WERI-Rb-1 (cell line): ENCODE measurements around the gene ANXA4.
"Not testable (repeated sequence)": the region's sequence is repeated elsewhere in the genome, so short reads cannot be mapped to it uniquely, and the experiment has no call there.

Source experiments
- DNase-seq: peaks from one replicate; pipeline ENCODE4 v3.0.0-alpha.2; 2020
- H3K27ac ChIP-seq: fragments of 250-450 bp; sonication (Bioruptor Pico); 2 replicates; pipeline ENCODE4 v1.5.1; 2020; ENCODE audit warnings: mild to moderate bottlenecking, moderate library complexity
- H3K27me3 ChIP-seq: fragments of 250-450 bp; sonication (Bioruptor Pico); 2 replicates; pipeline ENCODE4 v1.5.1; 2021; ENCODE audit warnings: mild to moderate bottlenecking, low read depth, moderate library complexity; ENCODE audit not compliant: insufficient read depth, severe bottlenecking
- H3K36me3 ChIP-seq: fragments of 250-450 bp; sonication (Bioruptor Pico); 2 replicates; pipeline ENCODE4 v1.5.1; 2020; ENCODE audit warnings: mild to moderate bottlenecking, moderate library complexity
- H3K4me3 ChIP-seq: 2 replicates; pipeline ENCODE4 v1.5.1; 2011; ENCODE audit warnings: low read depth, mild to moderate bottlenecking, control low read depth, low read length
- H3K9me3 ChIP-seq: fragments of 250-450 bp; sonication (Bioruptor Pico); 2 replicates; pipeline ENCODE4 v1.5.1; 2021; ENCODE audit warnings: mild to moderate bottlenecking, moderate library complexity; ENCODE audit not compliant: severe bottlenecking
- TF ChIP-seq, protein P1 (sequence below): IDR thresholded peaks from 2 replicates; pipeline ENCODE4 v1.5.1; 2011; ENCODE audit warnings: low read depth, mild to moderate bottlenecking, control low read depth, inconsistent platforms, low read length

Gene ANXA4

DNA sequence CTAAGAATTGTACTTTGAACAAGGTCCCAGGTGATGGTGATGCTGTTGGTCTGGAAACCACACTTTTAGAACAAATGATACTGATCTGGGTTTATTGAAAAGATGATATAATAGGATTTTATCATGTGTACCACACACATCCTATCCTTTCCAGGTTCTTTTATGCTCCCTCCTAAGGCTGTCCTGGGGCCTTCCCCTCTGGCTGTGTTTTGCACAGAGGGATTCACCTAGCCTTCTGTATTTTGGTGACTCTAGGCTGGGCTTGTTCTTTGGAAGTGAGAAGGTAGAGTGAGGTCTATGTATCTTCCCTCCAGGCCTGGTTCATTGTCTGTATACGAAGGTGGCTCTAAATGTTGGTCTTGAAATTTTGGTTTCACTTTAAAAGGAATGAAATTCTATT lies 12.7 kb downstream of the ANXA4 start:
- Histone ChIP-seq H3K4me3 (no peak overlapping the region), H3K27me3 (no peaks in the 10 kb centered on the region), H3K27ac (no peak overlapping the region), H3K9me3 (no peaks in the 10 kb centered on the region), H3K36me3 (no peaks in the 10 kb centered on the region)
- TF ChIP-seq, protein P1, sequence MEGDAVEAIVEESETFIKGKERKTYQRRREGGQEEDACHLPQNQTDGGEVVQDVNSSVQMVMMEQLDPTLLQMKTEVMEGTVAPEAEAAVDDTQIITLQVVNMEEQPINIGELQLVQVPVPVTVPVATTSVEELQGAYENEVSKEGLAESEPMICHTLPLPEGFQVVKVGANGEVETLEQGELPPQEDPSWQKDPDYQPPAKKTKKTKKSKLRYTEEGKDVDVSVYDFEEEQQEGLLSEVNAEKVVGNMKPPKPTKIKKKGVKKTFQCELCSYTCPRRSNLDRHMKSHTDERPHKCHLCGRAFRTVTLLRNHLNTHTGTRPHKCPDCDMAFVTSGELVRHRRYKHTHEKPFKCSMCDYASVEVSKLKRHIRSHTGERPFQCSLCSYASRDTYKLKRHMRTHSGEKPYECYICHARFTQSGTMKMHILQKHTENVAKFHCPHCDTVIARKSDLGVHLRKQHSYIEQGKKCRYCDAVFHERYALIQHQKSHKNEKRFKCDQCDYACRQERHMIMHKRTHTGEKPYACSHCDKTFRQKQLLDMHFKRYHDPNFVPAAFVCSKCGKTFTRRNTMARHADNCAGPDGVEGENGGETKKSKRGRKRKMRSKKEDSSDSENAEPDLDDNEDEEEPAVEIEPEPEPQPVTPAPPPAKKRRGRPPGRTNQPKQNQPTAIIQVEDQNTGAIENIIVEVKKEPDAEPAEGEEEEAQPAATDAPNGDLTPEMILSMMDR = no peak
- no peak for DNase-seq

DNA sequence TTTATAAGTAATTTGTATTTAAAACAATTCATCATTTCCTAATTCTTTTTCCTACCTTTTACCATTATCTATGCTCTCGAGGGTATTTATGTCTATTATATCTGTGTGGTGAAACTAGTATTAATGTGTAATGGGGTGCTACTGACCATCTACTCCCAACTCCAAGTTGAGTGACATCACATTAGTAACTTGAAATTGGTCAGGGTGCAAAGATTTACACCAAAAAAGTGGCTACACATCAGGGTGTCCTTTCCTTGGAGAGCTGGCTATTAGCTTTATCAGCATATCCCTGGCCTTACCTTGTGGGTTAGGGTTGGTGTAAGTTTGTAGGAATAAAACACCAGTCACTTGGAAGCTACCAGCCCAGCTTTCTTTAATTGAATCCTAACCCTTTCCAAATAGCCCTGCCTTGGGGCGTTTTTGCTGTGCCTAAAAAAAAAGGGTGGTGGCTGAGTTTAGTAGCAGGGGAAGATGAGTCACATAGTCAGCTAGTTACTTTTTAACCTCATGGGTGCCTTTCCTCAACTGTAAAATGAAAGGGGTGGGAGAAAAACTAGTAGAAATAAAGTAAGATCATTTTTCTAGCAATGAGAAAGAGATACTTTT lies 14.0 kb downstream of the ANXA4 start:
- no peaks in the 10 kb centered on the region for H3K36me3 ChIP-seq
- no peaks in the 10 kb centered on the region for H3K27me3 ChIP-seq
- DNase-seq = no peak
- TF ChIP-seq, protein P1 = no peak
- H3K27ac ChIP-seq = no peak overlapping the region
- no peaks in the 10 kb centered on the region for H3K9me3 ChIP-seq
- no peak overlapping the region for H3K4me3 ChIP-seq

DNA sequence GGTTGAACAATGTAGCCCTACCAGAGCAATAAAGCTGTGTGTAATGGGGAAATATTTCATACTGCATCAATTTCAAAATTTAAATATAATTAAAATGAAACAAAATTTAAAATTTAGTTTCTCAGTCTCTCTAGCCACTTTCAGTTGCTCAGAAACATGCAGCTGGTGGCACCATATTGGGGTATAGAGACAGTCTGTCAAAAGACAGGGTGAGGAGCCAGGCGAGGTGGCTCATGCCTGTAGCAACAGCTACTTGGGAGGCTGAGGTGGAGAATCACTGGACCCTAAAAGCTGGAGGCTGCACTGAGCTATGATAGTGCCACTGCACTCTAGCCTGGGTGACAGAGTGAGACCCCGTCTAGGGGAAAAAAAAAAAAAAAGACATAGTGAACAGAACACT lies 20.1 kb downstream of the ANXA4 start:
- TF ChIP-seq, protein P1 = no peak
- DNase-seq = no peak
- Histone ChIP-seq H3K36me3 (no peaks in the 10 kb centered on the region), H3K9me3 (no peaks in the 10 kb centered on the region), H3K27me3 (no peaks in the 10 kb centered on the region), H3K4me3 (no peak overlapping the region), H3K27ac (no peak overlapping the region)

DNA sequence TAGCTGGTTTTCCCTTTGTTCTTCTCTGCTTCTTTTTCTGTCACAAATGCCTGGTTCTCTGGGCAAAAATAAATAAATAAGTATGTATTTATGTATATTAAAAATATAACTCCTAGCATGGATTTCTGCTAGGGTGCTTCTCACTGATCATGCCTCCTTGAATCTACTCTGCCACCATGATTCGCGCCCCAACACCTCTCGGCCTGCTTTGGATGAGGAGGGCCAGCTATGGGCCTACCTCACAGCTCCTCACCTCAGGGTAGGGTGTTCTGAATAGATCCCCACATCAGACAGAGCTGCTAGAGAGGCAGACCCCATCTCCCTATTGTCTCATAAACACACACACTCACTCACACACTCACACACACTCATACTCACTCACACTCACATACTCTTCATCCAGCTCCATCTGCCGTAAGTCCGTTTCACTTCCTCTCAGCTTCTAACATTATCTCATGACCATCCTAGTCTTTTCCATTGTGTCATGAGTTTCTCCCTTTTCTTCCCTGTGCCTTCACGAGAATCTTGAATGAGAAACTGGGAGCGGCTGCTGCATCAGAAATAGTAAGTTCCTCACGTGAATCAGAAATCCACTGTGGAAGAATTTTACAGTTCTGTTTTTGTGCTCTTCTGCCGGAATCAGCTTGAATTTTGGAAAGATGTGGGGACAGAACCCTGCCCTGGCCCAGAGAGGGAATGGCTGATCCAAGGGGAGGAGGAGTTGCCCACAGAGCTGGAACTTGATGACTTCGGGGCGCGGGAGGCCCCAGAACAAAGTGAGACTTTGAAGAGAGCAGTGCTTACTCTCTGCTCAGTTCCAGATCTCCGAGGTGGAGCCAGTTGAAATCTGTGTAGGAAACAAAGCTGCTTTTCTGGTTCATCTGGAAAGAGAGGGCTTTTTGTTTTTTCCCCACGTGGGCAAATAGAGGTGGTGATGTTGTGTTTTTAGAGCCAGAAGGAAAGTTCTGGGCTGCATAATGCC lies 20.9 kb downstream of the ANXA4 start:
- no peaks in the 10 kb centered on the region for H3K27me3 ChIP-seq
- H3K27ac ChIP-seq = no peak overlapping the region
- TF ChIP-seq, protein P1 = no peak
- H3K9me3 ChIP-seq = no peaks in the 10 kb centered on the region
- H3K4me3 ChIP-seq = no peak overlapping the region
- no peak for DNase-seq
- no peaks in the 10 kb centered on the region for H3K36me3 ChIP-seq

DNA sequence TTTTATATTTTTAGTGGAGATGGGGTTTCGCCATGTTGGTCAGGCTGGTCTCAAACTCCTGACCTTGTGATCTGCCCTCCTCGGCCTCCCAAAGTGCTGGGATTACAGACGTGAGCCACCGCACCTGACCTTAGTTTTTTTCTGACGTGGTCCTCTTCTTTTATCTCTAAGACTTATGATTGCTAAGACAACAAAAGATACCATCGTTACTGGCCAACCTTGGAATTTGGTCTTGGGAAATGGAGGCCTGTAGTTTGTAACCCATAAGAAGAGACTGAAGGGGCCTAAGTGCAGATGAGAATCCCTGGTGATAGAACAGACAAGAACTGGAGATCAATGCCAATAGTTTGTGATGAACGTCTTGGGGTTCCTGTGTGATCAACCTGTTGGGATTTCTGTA lies 21.9 kb downstream of the ANXA4 start:
- not testable (repeated sequence) for H3K27ac ChIP-seq, H3K4me3 ChIP-seq, DNase-seq, H3K27me3 ChIP-seq, H3K9me3 ChIP-seq, H3K36me3 ChIP-seq

DNA sequence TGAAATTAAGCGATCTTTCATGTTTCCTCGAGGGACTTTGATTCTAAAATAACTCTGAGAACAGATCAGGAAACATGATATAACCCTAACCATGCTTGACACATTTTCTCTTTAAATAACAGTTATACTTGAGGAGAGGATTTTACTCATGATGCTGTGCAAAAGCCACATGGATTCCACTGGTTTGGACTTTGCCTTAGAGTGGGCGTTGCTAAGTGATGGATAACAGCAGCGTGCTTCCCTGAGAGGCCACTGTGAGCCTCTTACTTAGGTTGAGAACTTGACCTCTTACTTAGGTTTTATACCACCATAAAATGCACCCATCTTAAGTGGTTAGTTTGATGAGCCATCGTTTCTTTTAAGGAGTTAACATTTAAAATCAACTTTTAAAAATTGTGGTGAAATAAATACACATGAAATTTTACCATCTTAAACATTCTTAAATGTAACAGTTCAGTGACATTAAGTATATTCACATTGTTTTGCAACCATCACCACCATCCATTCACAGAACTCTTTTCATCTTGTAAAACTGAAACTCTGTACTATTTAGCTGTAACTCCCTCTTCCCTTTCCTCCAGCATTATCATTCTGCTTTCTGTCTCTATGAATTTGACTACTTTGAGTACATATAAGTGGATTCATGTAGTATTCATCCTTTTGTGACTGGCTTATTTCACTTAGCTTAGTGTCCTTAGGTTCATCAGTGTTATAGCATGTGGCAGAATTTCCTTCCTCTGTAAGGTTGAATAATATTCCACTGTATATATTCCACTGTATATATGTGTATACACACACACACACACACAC lies 22.6 kb downstream of the ANXA4 start:
- H3K9me3 ChIP-seq = no peaks in the 10 kb centered on the region
- no peak overlapping the region for H3K27ac ChIP-seq
- DNase-seq = no peak
- H3K4me3 ChIP-seq = no peak overlapping the region
- no peaks in the 10 kb centered on the region for H3K27me3 ChIP-seq
- no peaks in the 10 kb centered on the region for H3K36me3 ChIP-seq
- TF ChIP-seq, protein P1 = no peak
